Karpas-422 (cell line): ENCODE data around the gene LBP. TPM values are rescaled to one million over a fixed set of nuclear protein-coding genes. Genes with fewer than 3 reads are reported as not detected.

ENCODE experiments used
- DNase-seq: peaks from one replicate; pipeline ENCODE4 v3.0.0-alpha.2; 2015
- H2AFZ ChIP-seq: fragments of 200-600 bp; sonication (generic); 2 replicates; pipeline ENCODE4 v1.6.1; 2014; ENCODE audit warnings: antibody characterized with exemption, low read length, mixed read lengths
- H3K27ac ChIP-seq: fragments of 200-600 bp; sonication (generic); 2 replicates; pipeline ENCODE4 v1.5.1; 2014; ENCODE audit warnings: mild to moderate bottlenecking, low read length, moderate library complexity
- H3K27me3 ChIP-seq: fragments of 200-600 bp; sonication (generic); 2 replicates; pipeline ENCODE4 v1.6.1; 2014; ENCODE audit warnings: low read length, mixed read lengths
- H3K36me3 ChIP-seq: fragments of 200-600 bp; sonication (generic); 2 replicates; pipeline ENCODE4 v1.6.1; 2014; ENCODE audit warnings: low read length, mixed read lengths; ENCODE audit not compliant: insufficient read depth
- H3K4me1 ChIP-seq: fragments of 200-600 bp; sonication (generic); 2 replicates; pipeline ENCODE4 v1.6.1; 2014; ENCODE audit warnings: mild to moderate bottlenecking, low read length, mixed read lengths
- H3K4me2 ChIP-seq: fragments of 200-600 bp; sonication (generic); 2 replicates; pipeline ENCODE4 v1.6.1; 2014; ENCODE audit warnings: low read length, low read depth, mild to moderate bottlenecking; ENCODE audit not compliant: poor library complexity, severe bottlenecking
- H3K4me3 ChIP-seq: fragments of 200-600 bp; sonication (generic); 2 replicates; pipeline ENCODE4 v1.5.1; 2014; ENCODE audit warnings: mild to moderate bottlenecking, antibody characterized with exemption, low read length, mixed read lengths
- H3K79me2 ChIP-seq: fragments of 200-600 bp; sonication (generic); 2 replicates; pipeline ENCODE4 v1.6.1; 2014; ENCODE audit warnings: mild to moderate bottlenecking, low read length, mixed read lengths
- H3K9ac ChIP-seq: fragments of 200-600 bp; sonication (generic); 2 replicates; pipeline ENCODE4 v1.6.0; 2014; ENCODE audit warnings: low read length
- H3K9me2 ChIP-seq: fragments of 200-600 bp; sonication (generic), shearing (Covaris generic); replicated peaks from 2 replicates; pipeline ENCODE4 v1.6.0; 2014; ENCODE audit warnings: mild to moderate bottlenecking, low read length, moderate library complexity; ENCODE audit not compliant: insufficient read depth
- H3K9me3 ChIP-seq: fragments of 300-700, 200-600 bp; sonication (generic); 2 replicates; pipeline ENCODE4 v1.6.1; 2014; ENCODE audit warnings: low read length, mixed read lengths
- H4K20me1 ChIP-seq: fragments of 200-600 bp; sonication (generic); 2 replicates; pipeline ENCODE4 v1.6.1; 2014; ENCODE audit warnings: mild to moderate bottlenecking, antibody characterized with exemption, low read length, low read depth; ENCODE audit not compliant: insufficient read depth
- total RNA-seq: library from RNA; depleted of rRNA; stranded (reverse); fragments of >200 nt; shearing (Covaris generic); gene quantifications from 2 replicates; pipeline ENCODE4 v1.2.3, GENCODE V29; 2014; ENCODE audit warnings: low replicate concordance

The LBP gene
- total RNA-seq, 1 experiment from 2014 or later: not detected

DNA sequence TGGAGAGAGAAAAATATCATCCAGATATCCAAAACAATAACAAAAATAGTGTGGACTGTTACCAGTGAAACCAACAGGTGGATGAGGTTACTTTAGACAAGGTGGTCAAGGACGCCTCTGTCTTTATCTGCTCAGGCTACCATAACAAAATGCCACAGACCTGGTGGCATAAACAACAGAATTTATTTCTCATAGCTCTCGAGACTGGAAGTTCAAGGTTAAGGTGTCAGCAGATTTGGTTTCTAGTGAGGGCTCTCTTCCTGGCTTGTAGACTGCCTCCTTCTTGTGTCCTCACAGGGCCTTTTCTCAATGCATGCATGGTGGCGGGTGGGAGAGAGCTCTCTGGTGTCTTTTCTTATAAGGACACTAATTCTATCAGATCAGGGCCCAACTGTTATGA lies 21.1 kb upstream of the LBP start:
- Histone ChIP-seq H2AFZ (no peak overlapping the region), H3K4me1 (no peaks in the 10 kb centered on the region), H3K9ac (no peak overlapping the region), H4K20me1 (no peaks in the 10 kb centered on the region), H3K4me3 (no peak overlapping the region), H3K79me2 (no peaks in the 10 kb centered on the region), H3K4me2 (no peak overlapping the region), H3K9me2 (no peaks in the 10 kb centered on the region), H3K27me3 (no peaks in the 10 kb centered on the region), H3K27ac (no peak overlapping the region), H3K36me3 (no peaks in the 10 kb centered on the region), H3K9me3 (no peaks in the 10 kb centered on the region)
- no peak for DNase-seq

DNA sequence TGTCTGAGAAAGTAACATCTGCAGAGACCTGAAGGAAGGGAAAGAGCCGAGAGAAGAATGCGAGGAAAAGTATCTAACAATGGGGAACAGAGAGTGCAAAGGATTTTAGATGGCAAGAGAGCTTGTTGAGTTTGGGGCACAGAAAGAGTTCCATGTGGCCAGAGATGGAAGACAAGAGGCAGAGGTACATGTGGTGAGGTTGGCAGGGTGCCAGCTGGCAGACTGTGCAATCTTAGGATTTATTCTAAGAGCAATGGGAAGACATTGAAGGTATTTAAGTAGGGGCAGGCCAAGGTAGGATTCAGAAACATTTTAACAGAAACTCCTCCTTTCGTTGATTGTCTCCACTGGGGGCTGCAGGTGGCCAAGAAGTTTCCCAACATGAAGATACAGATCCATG lies 20.4 kb upstream of the LBP start:
- Histone ChIP-seq H3K9me2 (no peaks in the 10 kb centered on the region), H3K27me3 (no peaks in the 10 kb centered on the region), H3K27ac (no peak overlapping the region), H3K4me2 (no peak overlapping the region), H3K36me3 (no peaks in the 10 kb centered on the region), H4K20me1 (no peaks in the 10 kb centered on the region), H3K9ac (no peak overlapping the region), H3K9me3 (no peaks in the 10 kb centered on the region), H3K4me3 (no peak overlapping the region), H3K79me2 (no peaks in the 10 kb centered on the region), H3K4me1 (no peaks in the 10 kb centered on the region), H2AFZ (no peak overlapping the region)
- no peak for DNase-seq

DNA sequence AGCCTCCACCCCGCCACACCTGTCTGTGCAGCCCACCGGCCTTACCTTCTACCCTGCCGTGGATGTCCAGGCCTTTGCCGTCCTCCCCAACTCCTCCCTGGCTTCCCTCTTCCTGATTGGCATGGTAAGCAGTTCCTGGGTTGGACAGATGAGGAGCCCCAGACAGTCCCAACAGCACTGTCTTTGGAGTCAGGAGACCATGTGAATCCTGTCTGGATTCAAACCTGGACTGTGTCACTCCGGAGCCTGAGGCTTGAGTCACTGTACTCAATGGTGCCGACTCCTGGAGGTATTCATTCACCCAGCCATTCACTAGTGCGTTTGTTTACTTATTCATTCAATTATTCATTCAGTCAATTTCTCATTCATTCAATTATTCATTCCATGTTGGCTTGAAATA lies 20.0 kb upstream of the LBP start:
- H2AFZ ChIP-seq: no peak overlapping the region
- no peaks in the 10 kb centered on the region for H3K79me2 ChIP-seq
- no peak overlapping the region for H3K27ac ChIP-seq
- H3K9me2 ChIP-seq: no peaks in the 10 kb centered on the region
- H3K27me3 ChIP-seq: no peaks in the 10 kb centered on the region
- H3K4me1 ChIP-seq: no peaks in the 10 kb centered on the region
- H3K4me2 ChIP-seq: no peak overlapping the region
- no peaks in the 10 kb centered on the region for H4K20me1 ChIP-seq
- H3K9ac ChIP-seq: no peak overlapping the region
- no peak for DNase-seq
- H3K9me3 ChIP-seq: no peaks in the 10 kb centered on the region
- H3K36me3 ChIP-seq: no peaks in the 10 kb centered on the region
- no peak overlapping the region for H3K4me3 ChIP-seq

DNA sequence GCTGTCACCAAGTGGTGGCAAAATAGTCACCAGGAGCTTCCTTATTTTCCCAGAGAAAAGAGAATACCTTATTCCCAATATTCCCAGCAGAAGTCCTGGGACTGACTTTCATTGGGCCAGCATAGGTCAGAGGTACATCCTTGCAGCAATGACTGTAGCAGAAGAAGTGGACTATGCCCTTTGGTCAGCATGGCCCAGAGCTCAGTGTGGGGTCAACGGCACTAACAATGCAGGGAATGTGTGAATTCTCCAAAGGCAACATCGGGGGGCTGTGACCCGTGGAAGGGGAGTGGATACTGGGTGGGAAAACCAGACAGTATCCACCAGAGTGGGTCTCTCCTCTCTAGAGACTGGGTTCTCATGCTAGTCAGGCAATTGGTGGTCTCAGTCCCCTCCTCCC lies 15.6 kb upstream of the LBP start:
- Histone ChIP-seq H3K9me2 (no peaks in the 10 kb centered on the region), H4K20me1 (no peaks in the 10 kb centered on the region)
- no peak for DNase-seq

DNA sequence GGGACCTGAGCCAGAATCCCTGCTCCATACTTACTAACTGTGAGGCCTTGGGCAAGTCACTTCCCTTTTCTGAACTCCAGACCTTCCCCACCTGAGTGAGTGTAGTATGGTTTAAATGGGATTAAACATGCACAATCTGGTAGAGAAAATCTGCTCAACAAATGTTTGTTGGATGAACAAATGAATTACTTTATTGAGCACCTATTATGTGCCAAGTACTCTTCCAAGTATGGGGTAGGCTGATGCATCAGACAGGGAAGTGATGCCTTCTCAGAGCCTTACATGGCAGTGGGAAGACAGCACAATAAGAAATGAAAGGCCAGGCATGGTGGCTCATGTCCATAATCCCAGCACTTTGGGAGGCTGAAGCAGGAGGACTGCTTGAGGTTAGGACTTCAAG lies 15.0 kb upstream of the LBP start:
- no peak overlapping the region for H3K27ac ChIP-seq
- no peak overlapping the region for H2AFZ ChIP-seq
- H3K79me2 ChIP-seq: no peaks in the 10 kb centered on the region
- no peaks in the 10 kb centered on the region for H3K9me3 ChIP-seq
- H3K9ac ChIP-seq: no peak overlapping the region
- H3K4me1 ChIP-seq: no peaks in the 10 kb centered on the region
- H3K36me3 ChIP-seq: no peaks in the 10 kb centered on the region
- no peak overlapping the region for H3K4me3 ChIP-seq
- no peaks in the 10 kb centered on the region for H3K27me3 ChIP-seq
- H4K20me1 ChIP-seq: no peaks in the 10 kb centered on the region
- no peaks in the 10 kb centered on the region for H3K9me2 ChIP-seq
- H3K4me2 ChIP-seq: no peak overlapping the region
- no peak for DNase-seq

More for the DNA sequence above, 15.6 kb upstream of the LBP start:
- Histone ChIP-seq H2AFZ (no peak overlapping the region), H3K36me3 (no peaks in the 10 kb centered on the region), H3K27ac (no peak overlapping the region), H3K9me3 (no peaks in the 10 kb centered on the region), H3K9ac (no peak overlapping the region), H3K79me2 (no peaks in the 10 kb centered on the region), H3K4me2 (no peak overlapping the region), H3K4me1 (no peaks in the 10 kb centered on the region), H3K27me3 (no peaks in the 10 kb centered on the region), H3K4me3 (no peak overlapping the region)

DNA sequence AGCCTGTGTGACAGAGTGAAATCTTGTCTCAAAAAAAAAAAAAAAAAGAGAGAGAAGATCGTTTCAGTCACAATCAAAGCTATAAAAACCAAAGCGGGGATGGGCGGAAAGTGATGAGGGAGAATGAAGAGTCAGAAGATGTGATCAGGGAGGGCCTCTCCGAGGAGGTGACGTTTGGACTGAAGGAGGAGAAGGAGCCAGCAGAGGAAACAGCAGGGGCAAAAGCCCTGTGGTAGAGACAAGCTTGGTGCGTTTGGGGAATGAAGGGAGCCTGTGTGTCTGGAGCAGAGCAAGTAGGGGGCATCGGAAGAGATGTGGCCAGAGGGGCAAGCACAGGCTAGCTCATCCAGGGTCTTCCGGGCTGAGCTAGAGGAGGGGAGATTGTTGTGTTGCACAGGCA lies 14.5 kb upstream of the LBP start:
- H4K20me1 ChIP-seq: no peaks in the 10 kb centered on the region
- H3K9me3 ChIP-seq: no peaks in the 10 kb centered on the region
- H3K4me1 ChIP-seq: no peaks in the 10 kb centered on the region
- no peaks in the 10 kb centered on the region for H3K27me3 ChIP-seq
- no peak overlapping the region for H2AFZ ChIP-seq
- H3K36me3 ChIP-seq: no peaks in the 10 kb centered on the region
- H3K4me2 ChIP-seq: no peak overlapping the region
- DNase-seq: no peak
- H3K79me2 ChIP-seq: no peaks in the 10 kb centered on the region
- no peak overlapping the region for H3K9ac ChIP-seq
- no peaks in the 10 kb centered on the region for H3K9me2 ChIP-seq
- no peak overlapping the region for H3K27ac ChIP-seq
- no peak overlapping the region for H3K4me3 ChIP-seq

DNA sequence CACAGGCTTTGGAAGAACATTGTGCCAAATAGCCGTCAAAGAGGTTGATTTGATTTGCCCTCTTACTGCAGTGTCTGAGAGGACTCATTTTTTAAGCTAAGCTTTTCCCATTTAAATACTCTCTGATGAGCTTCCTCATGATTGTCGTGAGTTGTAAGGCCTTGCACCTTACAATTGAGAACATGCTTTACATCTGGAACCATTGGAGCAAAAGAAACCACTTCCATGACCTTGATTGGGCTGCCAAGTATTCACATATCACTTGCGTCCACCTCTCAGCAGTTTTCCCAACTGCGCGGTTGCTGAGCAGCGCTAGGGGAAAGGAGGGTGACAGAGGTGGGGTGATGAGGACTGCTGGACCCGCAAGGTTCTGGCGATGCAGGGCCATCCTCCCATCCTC lies 12.3 kb upstream of the LBP start:
- Histone ChIP-seq H3K27ac (no peak overlapping the region), H3K9ac (no peak overlapping the region), H3K9me2 (no peaks in the 10 kb centered on the region), H3K27me3 (0 out of 2 replicates have a peak, but pooled peaks cover 5% of the 10 kb centered on the region), H2AFZ (no peak overlapping the region), H3K4me1 (no peaks in the 10 kb centered on the region), H3K79me2 (no peaks in the 10 kb centered on the region), H3K9me3 (peaks cover 9% of the 10 kb centered on the region), H3K36me3 (no peaks in the 10 kb centered on the region), H3K4me3 (no peak overlapping the region), H3K4me2 (no peak overlapping the region), H4K20me1 (no peaks in the 10 kb centered on the region)
- DNase-seq: no peak

DNA sequence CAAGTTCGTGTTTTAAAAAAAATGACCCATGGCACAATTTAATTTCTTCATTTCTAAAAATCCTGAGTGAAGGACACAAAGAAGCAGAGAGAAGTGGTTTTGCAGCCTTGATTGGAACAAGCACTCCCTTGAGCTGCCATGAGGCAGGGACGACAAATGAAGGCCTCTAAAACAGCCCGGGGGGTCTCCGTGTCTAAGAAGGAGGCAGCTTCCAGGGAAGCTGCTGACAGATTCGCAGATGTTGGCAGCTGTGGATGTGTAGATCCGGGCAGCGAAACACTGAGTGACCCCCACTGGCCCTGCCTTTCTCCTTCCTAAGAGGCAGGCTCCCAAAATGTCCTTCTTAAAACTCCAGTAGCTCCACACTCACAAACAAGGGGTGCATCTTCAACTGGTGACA lies 9.6 kb upstream of the LBP start:
- no peak overlapping the region for H3K27ac ChIP-seq
- peaks cover 11% of the 10 kb centered on the region for H3K9me3 ChIP-seq
- no peak overlapping the region for H3K4me2 ChIP-seq
- no peaks in the 10 kb centered on the region for H4K20me1 ChIP-seq
- H3K27me3 ChIP-seq: 0 out of 2 replicates have a peak, but pooled peaks cover 5% of the 10 kb centered on the region
- H3K4me1 ChIP-seq: no peaks in the 10 kb centered on the region
- no peaks in the 10 kb centered on the region for H3K9me2 ChIP-seq
- H3K4me3 ChIP-seq: no peak overlapping the region
- H3K9ac ChIP-seq: no peak overlapping the region
- H3K79me2 ChIP-seq: no peaks in the 10 kb centered on the region
- no peak for DNase-seq
- H3K36me3 ChIP-seq: no peaks in the 10 kb centered on the region
- H2AFZ ChIP-seq: no peak overlapping the region

DNA sequence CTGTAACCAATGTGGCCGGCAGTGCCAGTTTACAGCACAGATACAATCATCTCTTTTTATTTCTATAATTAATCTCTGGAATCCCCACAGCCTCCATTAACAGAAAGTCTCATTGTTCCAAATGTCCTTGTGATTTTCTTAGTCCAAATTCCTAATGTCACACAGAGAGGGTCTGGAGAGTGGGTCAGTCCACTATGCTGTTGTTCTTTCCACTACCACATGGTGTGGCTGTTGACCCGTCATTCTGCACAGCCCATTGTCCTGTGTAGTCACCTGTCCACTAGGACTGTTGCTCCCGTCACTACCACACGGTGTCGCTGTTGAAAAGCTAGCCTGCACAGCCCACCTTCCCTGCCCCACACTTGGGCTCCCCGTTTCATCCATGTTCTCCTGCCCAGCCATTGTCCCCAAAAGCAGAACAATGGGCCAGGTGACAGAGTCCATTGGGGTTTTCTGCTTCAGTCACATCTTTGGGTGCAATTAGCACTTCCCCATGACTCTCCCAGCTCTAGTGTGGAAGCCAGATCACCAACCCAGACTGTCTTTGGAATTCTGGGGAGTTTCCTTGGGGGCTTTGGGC lies 8.6 kb upstream of the LBP start:
- no peak overlapping the region for H3K4me2 ChIP-seq
- H4K20me1 ChIP-seq: no peaks in the 10 kb centered on the region
- no peak overlapping the region for H3K27ac ChIP-seq
- H3K4me3 ChIP-seq: no peak overlapping the region
- H3K36me3 ChIP-seq: no peaks in the 10 kb centered on the region
- H3K79me2 ChIP-seq: no peaks in the 10 kb centered on the region
- no peaks in the 10 kb centered on the region for H3K9me2 ChIP-seq
- H2AFZ ChIP-seq: no peak overlapping the region
- peak; percentile 83 for DNase-seq
- peaks cover 11% of the 10 kb centered on the region for H3K9me3 ChIP-seq
- peaks cover 7% of the 10 kb centered on the region for H3K4me1 ChIP-seq
- no peak overlapping the region for H3K9ac ChIP-seq
- H3K27me3 ChIP-seq: 0 out of 2 replicates have a peak, but pooled peaks cover 5% of the 10 kb centered on the region
